Loucy (cell line): ENCODE measurements around the gene UBE2D2.

Source experiments
- CTCF ChIP-seq: fragments of 200-600 bp; sonication (generic); conservative IDR thresholded peaks from 2 replicates; pipeline ENCODE4 v1.5.1; 2014; ENCODE audit warnings: mild to moderate bottlenecking, antibody characterized with exemption, low read length
- EZH2phosphoT487 ChIP-seq: fragments of 200-600 bp; IDR thresholded peaks from 2 replicates; pipeline ENCODE4 v1.6.1; 2018; ENCODE audit warnings: antibody characterized with exemption, mild to moderate bottlenecking, moderate library complexity, borderline replicate concordance

GRCh38 chr5:139593716-139594319, 32.7 kb downstream of the UBE2D2 start:
- no peak for TF ChIP-seq CTCF
- no peak for TF ChIP-seq EZH2phosphoT487
